ENCODE measurements around the gene CTLA4. TPM values are rescaled to one million over a fixed set of nuclear protein-coding genes. Genes with fewer than 3 reads are reported as not detected.

Gene CTLA4
- polyA plus RNA-seq (2013, experiment 1 of 4), result not detected
- not detected for polyA plus RNA-seq (2013, experiment 2 of 4)
- not detected for polyA plus RNA-seq (2013, experiment 3 of 4)
- not detected for polyA plus RNA-seq (2013, experiment 4 of 4)

DNA sequence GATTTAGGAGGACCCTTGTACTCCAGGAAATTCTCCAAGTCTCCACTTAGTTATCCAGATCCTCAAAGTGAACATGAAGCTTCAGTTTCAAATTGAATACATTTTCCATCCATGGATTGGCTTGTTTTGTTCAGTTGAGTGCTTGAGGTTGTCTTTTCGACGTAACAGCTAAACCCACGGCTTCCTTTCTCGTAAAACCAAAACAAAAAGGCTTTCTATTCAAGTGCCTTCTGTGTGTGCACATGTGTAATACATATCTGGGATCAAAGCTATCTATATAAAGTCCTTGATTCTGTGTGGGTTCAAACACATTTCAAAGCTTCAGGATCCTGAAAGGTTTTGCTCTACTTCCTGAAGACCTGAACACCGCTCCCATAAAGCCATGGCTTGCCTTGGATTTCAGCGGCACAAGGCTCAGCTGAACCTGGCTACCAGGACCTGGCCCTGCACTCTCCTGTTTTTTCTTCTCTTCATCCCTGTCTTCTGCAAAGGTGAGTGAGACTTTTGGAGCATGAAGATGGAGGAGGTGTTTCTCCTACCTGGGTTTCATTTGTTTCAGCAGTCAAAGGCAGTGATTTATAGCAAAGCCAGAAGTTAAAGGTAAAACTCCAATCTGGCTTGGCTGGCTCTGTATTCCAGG, at the start of gene CTLA4:
Gene CTLA4 (plus strand): TSS at position 211 of the 640 bp plus-strand sequence. CDS start 172 bp downstream, at position 383.
- no peak within 1 kb of the TSS for H3K27ac ChIP-seq (ENCODE audit: insufficient read depth, low read depth, low read length, poor library complexity, severe bottlenecking)
- H3K4me1 ChIP-seq (ENCODE audit: control insufficient read depth, insufficient read depth, low read length), result no peaks in the 10 kb centered on the region
- H3K36me3 ChIP-seq (ENCODE audit: control insufficient read depth, insufficient read depth, low read length), result no peaks in the 10 kb centered on the region
- no peak within 1 kb of the TSS for H3K4me3 ChIP-seq (ENCODE audit: insufficient read depth, low read depth, low read length)
- 95 to 97% methylated on average over 6 of the region's 6 CpGs for WGBS, 2 experiments
- no peaks in the 10 kb centered on the region for H3K27me3 ChIP-seq (ENCODE audit: control insufficient read depth, insufficient read depth, low read length, poor library complexity, severe bottlenecking)
- H3K9me3 ChIP-seq (ENCODE audit: control insufficient read depth, low read length), result no peaks in the 10 kb centered on the region

DNA sequence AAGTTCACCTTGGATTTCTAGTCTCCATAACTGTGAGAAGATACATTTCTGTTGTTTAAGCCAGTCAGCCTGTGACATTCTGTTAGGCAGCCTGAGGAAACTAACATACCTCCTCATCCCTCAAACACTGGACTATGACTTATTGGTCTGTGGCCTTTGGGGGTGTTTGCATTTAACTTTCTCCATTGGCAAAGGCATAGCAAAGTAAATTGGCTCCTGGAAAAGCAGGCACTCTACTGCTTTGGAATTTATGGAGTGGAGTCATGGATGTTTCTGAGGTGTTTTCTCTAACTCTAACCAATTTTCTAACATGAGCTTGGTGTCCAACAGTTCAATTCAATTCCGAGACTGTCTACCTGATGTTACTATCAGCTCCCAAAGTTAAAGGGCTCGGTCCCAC, 48.9 kb upstream of the CTLA4 start:
- Histone ChIP-seq H3K9me3 (ENCODE audit: control insufficient read depth, low read length) (no peaks in the 10 kb centered on the region), H3K4me1 (ENCODE audit: control insufficient read depth, insufficient read depth, low read length) (no peaks in the 10 kb centered on the region), H3K36me3 (ENCODE audit: control insufficient read depth, insufficient read depth, low read length) (no peaks in the 10 kb centered on the region), H3K27ac (ENCODE audit: insufficient read depth, low read depth, low read length, poor library complexity, severe bottlenecking) (no peak overlapping the region), H3K4me3 (ENCODE audit: insufficient read depth, low read depth, low read length) (no peak overlapping the region), H3K27me3 (ENCODE audit: control insufficient read depth, insufficient read depth, low read length, poor library complexity, severe bottlenecking) (no peaks in the 10 kb centered on the region)
- 92% methylated on average over 2 of the region's 2 CpGs for WGBS, 2 experiments

DNA sequence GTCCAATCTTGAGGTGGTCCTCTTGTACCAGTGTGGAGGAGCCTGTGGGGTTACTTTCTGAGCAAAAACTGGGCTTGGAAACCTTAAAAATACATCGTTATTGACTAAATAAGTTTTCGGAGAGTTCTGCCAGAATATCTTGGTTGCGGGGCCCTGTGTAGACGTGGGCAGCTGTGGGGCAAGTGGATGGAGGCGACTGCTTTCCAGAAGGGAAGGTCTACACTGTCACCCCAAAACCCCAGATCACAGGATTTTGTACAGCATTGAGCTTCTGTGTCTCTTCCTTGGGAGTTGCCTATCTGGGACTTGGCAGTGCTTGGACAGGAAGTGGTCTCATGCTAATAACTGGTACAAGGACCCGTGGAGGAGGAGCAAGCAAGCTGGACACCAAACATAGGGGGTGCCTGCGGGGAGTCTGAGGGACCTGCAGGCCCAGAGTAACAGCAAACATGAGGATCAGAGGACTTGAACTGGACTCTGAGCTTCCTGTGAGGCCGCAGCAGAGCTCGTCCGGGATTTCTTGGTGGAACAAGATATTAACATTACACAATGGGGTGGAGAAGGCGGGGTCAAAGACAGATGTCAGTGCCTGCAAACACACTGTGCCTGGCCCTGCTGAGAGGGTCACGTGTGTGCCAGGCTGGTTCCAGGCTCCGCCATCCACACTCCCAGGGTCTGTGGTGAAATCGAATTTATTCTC, 48.0 kb upstream of the CTLA4 start:
- Histone ChIP-seq H3K4me3 (ENCODE audit: insufficient read depth, low read depth, low read length) (no peak overlapping the region), H3K27ac (ENCODE audit: insufficient read depth, low read depth, low read length, poor library complexity, severe bottlenecking) (no peak overlapping the region), H3K4me1 (ENCODE audit: control insufficient read depth, insufficient read depth, low read length) (no peaks in the 10 kb centered on the region), H3K9me3 (ENCODE audit: control insufficient read depth, low read length) (no peaks in the 10 kb centered on the region), H3K27me3 (ENCODE audit: control insufficient read depth, insufficient read depth, low read length, poor library complexity, severe bottlenecking) (no peaks in the 10 kb centered on the region), H3K36me3 (ENCODE audit: control insufficient read depth, insufficient read depth, low read length) (no peaks in the 10 kb centered on the region)
- WGBS, 2 experiments, result 91 to 95% methylated on average over 14 of the region's 14 CpGs

DNA sequence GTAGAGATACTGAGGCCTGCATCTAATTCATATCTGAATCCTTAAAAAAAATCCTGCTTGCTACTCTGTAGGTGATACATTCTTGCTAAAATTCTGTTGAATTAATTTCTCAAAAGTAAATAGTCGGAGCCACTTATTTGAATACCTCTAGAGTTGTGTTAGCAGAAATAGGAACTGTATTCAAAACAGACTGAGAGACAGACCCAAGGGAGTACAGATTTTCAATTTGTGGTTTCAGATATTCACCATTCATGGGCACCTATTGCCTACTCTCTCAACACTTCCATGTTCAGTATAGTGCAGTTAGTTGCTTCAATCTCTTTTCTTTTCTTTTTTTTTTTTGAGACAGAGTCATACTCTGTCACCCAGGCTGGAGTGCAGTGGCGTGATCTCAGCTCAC, 46.6 kb upstream of the CTLA4 start:
- H3K36me3 ChIP-seq (ENCODE audit: control insufficient read depth, insufficient read depth, low read length), result no peaks in the 10 kb centered on the region
- H3K9me3 ChIP-seq (ENCODE audit: control insufficient read depth, low read length), result no peaks in the 10 kb centered on the region
- no peaks in the 10 kb centered on the region for H3K27me3 ChIP-seq (ENCODE audit: control insufficient read depth, insufficient read depth, low read length, poor library complexity, severe bottlenecking)
- 88 to 98% methylated on average over 2 of the region's 2 CpGs for WGBS, 2 experiments
- H3K27ac ChIP-seq (ENCODE audit: insufficient read depth, low read depth, low read length, poor library complexity, severe bottlenecking), result no peak overlapping the region
- H3K4me1 ChIP-seq (ENCODE audit: control insufficient read depth, insufficient read depth, low read length), result no peaks in the 10 kb centered on the region
- no peak overlapping the region for H3K4me3 ChIP-seq (ENCODE audit: insufficient read depth, low read depth, low read length)

DNA sequence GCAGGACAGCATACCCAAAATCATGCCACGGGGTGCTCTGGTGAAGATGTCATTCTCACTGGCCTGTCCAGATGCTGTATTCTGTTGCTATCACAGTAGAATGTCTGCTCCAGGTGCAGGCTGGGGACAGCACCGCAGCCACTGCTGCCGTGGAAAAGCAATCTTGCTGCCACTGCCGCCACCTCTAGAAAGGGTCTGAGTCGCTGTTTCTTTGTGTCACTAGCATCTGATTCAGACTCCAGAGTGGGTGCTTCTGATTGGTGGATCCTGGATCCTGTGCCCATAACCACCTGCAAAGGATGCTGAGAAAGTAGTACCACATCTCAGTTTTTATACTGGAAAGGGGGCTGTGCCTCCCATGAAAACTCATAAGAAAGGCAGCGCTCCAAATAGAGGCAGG, 45.3 kb upstream of the CTLA4 start:
- H3K36me3 ChIP-seq (ENCODE audit: control insufficient read depth, insufficient read depth, low read length), result no peaks in the 10 kb centered on the region
- H3K27me3 ChIP-seq (ENCODE audit: control insufficient read depth, insufficient read depth, low read length, poor library complexity, severe bottlenecking), result no peaks in the 10 kb centered on the region
- no peak overlapping the region for H3K4me3 ChIP-seq (ENCODE audit: insufficient read depth, low read depth, low read length)
- H3K4me1 ChIP-seq (ENCODE audit: control insufficient read depth, insufficient read depth, low read length), result no peaks in the 10 kb centered on the region
- WGBS, 2 experiments, result 94 to 95% methylated on average over 6 of the region's 6 CpGs
- H3K27ac ChIP-seq (ENCODE audit: insufficient read depth, low read depth, low read length, poor library complexity, severe bottlenecking), result no peak overlapping the region
- H3K9me3 ChIP-seq (ENCODE audit: control insufficient read depth, low read length), result no peaks in the 10 kb centered on the region

DNA sequence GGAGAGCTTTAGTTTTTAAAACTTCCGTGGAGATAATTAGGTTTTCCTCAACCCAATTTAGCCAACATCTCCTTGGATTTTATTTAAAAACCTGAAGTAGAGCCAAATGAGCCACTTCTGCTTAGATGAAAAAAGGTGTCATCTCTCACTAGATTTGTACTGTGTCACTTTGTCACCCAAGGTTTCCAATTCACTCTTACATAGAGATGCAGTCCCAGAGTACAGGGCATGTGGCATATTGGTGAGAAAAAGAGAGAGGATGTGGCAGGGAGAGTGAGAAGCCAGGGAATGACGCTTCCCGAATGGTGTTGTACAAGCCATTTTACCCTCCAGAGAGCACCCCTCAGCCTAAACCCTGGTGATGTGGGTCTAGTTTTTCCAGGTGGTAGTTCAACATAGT, 44.4 kb upstream of the CTLA4 start:
- 94 to 95% methylated on average over 3 of the region's 3 CpGs for WGBS, 2 experiments
- Histone ChIP-seq H3K36me3 (ENCODE audit: control insufficient read depth, insufficient read depth, low read length) (no peaks in the 10 kb centered on the region), H3K9me3 (ENCODE audit: control insufficient read depth, low read length) (no peaks in the 10 kb centered on the region), H3K27ac (ENCODE audit: insufficient read depth, low read depth, low read length, poor library complexity, severe bottlenecking) (no peak overlapping the region), H3K4me3 (ENCODE audit: insufficient read depth, low read depth, low read length) (no peak overlapping the region), H3K4me1 (ENCODE audit: control insufficient read depth, insufficient read depth, low read length) (no peaks in the 10 kb centered on the region), H3K27me3 (ENCODE audit: control insufficient read depth, insufficient read depth, low read length, poor library complexity, severe bottlenecking) (no peaks in the 10 kb centered on the region)

DNA sequence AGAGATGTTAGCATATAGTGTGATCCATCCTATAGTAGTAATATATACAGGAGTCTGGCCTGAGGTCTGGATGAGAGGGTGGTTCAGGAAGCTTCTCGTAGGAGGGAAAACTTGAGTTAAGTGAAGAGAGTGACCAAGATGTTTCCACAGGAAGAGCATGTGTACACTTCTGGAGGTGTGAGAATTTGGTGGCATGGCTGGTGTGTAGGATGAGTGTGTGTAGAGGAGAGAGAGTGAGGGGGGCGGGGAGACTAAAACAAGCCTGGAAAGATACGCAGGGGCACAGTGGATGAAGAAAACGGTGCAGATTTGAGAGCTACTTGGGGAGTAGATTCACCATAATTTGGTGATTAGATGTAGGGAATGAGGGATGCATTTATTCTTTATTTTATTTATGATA, 43.5 kb upstream of the CTLA4 start:
- H3K27me3 ChIP-seq (ENCODE audit: control insufficient read depth, insufficient read depth, low read length, poor library complexity, severe bottlenecking), result no peaks in the 10 kb centered on the region
- H3K27ac ChIP-seq (ENCODE audit: insufficient read depth, low read depth, low read length, poor library complexity, severe bottlenecking), result no peak overlapping the region
- no peaks in the 10 kb centered on the region for H3K9me3 ChIP-seq (ENCODE audit: control insufficient read depth, low read length)
- no peaks in the 10 kb centered on the region for H3K36me3 ChIP-seq (ENCODE audit: control insufficient read depth, insufficient read depth, low read length)
- H3K4me3 ChIP-seq (ENCODE audit: insufficient read depth, low read depth, low read length), result no peak overlapping the region
- WGBS, 2 experiments, result 94% methylated on average over 4 of the region's 4 CpGs
- no peaks in the 10 kb centered on the region for H3K4me1 ChIP-seq (ENCODE audit: control insufficient read depth, insufficient read depth, low read length)

DNA sequence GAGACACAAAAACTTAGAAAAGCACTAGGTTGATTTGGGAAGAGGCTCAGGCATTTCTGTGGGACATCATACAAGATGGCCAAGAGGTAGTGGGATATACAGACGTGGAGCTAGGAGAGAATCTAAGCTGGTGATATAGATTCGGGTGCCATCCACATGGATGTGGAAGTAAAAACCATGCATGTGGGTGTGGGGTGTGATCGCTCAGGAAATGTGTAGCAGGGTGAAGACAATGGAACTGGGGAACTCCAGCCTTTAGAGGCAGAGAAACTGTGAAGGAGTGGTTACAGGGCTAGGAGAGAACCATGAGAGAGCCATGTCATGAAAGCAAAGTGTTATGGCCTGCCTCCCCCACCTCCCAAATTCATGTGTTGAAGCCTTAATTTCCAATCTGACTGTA, 43.0 kb upstream of the CTLA4 start:
- Histone ChIP-seq H3K4me3 (ENCODE audit: insufficient read depth, low read depth, low read length) (no peak overlapping the region), H3K27ac (ENCODE audit: insufficient read depth, low read depth, low read length, poor library complexity, severe bottlenecking) (no peak overlapping the region), H3K36me3 (ENCODE audit: control insufficient read depth, insufficient read depth, low read length) (no peaks in the 10 kb centered on the region), H3K4me1 (ENCODE audit: control insufficient read depth, insufficient read depth, low read length) (no peaks in the 10 kb centered on the region), H3K27me3 (ENCODE audit: control insufficient read depth, insufficient read depth, low read length, poor library complexity, severe bottlenecking) (no peaks in the 10 kb centered on the region), H3K9me3 (ENCODE audit: control insufficient read depth, low read length) (no peaks in the 10 kb centered on the region)
- WGBS, 2 experiments, result 94 to 95% methylated on average over 3 of the region's 3 CpGs

DNA sequence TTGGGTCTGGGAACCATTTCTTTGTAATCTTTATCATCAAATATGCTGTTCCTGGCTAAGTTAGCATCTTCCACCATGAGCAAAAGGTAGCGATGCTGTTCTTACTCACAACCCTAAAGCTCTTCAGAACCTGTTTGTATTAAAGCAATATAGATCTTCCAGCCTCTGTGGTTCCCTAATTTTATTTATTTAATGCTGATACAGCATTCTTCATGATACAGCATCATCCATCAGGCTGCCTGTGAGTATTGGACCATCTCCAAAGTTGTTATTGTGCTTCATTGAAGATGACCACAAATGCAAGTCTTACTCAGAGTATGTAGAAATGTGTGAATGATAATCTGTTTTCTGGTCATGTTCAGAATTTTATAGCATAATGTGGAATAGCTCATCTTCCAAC, 40.9 kb upstream of the CTLA4 start:
- Histone ChIP-seq H3K4me3 (ENCODE audit: insufficient read depth, low read depth, low read length) (no peak overlapping the region), H3K27me3 (ENCODE audit: control insufficient read depth, insufficient read depth, low read length, poor library complexity, severe bottlenecking) (no peaks in the 10 kb centered on the region)
- 85 to 100% methylated on average over 1 of the region's 1 CpG for WGBS, 2 experiments

DNA sequence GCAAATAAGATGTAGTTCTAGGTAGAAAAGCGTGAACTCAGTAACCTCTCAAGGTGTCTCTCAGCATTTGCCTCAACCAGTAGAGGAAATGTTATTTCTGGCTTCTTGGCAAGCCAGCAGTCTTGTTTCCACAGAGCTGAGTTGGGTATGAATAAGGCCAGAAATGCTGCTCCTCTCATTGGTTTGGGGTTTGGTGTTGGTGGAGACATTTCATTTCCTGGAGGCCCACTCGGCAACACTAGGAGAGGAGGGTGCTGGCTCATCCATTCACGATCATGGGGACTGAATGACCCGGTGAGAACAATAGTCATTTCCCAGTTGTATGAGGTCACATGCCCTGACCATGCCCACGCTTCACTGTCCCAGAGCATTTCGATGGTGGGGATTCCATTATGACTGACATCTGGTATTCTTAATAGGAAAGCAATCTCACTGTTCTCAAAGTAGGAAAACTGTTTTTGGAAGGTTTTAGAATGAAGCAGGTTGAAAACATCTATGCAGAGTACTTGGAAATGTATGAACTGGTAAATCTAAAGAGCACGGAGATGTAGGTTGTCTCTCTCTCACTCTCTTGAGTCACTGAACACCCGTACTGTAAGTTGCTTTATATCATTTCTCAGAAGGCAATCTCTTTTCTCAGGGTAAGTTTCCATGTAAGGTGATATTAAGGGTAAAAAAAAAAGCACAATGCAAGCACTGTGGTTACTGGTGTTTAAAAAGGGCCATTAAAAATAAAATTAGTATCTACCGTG, 37.1 kb upstream of the CTLA4 start:
- no peaks in the 10 kb centered on the region for H3K36me3 ChIP-seq (ENCODE audit: control insufficient read depth, insufficient read depth, low read length)
- H3K4me1 ChIP-seq (ENCODE audit: control insufficient read depth, insufficient read depth, low read length), result no peaks in the 10 kb centered on the region
- no peak overlapping the region for H3K27ac ChIP-seq (ENCODE audit: insufficient read depth, low read depth, low read length, poor library complexity, severe bottlenecking)
- H3K27me3 ChIP-seq (ENCODE audit: control insufficient read depth, insufficient read depth, low read length, poor library complexity, severe bottlenecking), result no peaks in the 10 kb centered on the region
- 95 to 96% methylated on average over 8 to 9 of the region's 9 CpGs for WGBS, 2 experiments
- no peak overlapping the region for H3K4me3 ChIP-seq (ENCODE audit: insufficient read depth, low read depth, low read length)
- H3K9me3 ChIP-seq (ENCODE audit: control insufficient read depth, low read length), result no peaks in the 10 kb centered on the region

More for the DNA sequence above, 40.9 kb upstream of the CTLA4 start:
- H3K9me3 ChIP-seq (ENCODE audit: control insufficient read depth, low read length), result no peaks in the 10 kb centered on the region
- H3K36me3 ChIP-seq (ENCODE audit: control insufficient read depth, insufficient read depth, low read length), result no peaks in the 10 kb centered on the region
- no peaks in the 10 kb centered on the region for H3K4me1 ChIP-seq (ENCODE audit: control insufficient read depth, insufficient read depth, low read length)
- H3K27ac ChIP-seq (ENCODE audit: insufficient read depth, low read depth, low read length, poor library complexity, severe bottlenecking), result no peak overlapping the region
